ENCODE results near the gene GULP1.

DNA sequence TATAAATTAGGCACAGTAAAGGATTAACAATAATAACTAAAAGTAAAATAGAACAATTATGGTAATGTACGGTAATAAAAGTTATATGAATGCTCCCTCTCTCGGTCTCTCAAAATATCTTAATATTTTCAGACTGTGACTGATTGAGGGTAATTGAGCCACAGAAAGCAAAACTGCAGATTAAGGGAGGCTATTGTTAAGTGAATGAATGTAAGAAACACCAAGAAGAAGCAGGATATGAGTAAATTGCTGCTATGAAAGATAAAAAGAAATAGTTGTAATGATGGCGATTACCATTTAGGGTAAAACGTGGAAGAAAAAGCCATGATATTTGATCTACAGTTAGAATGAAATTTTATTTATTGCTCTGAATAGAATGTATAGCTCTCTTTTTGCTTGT, 24.1 kb downstream of the GULP1 start:
- TF ChIP-seq CTCF (conservative IDR thresholded peaks at IDR 0.05 in 1 of 2, IDR thresholded peaks at IDR 0.05 in 1 of 2; ENCODE audit: extremely low read depth in 1 of 2, insufficient read depth in 1 of 2, low read depth in 1 of 2, low read length in 2 of 2): no peak
- no peak for TF ChIP-seq EZH2 (IDR thresholded peaks at IDR 0.05; ENCODE audit: borderline replicate concordance, low read length)

Measured in mammary epithelial cell (primary cell).